NCI-H2029 treated with DMSO at 0.1 percent for 48 hours (cell line): ENCODE measurements around the gene UBE2Q1.

Experiments used
- DNase-seq: peaks from one replicate; lab custom pipeline; 2025; lab: John Stamatoyannopoulos, UW

UBE2Q1 gene

DNA sequence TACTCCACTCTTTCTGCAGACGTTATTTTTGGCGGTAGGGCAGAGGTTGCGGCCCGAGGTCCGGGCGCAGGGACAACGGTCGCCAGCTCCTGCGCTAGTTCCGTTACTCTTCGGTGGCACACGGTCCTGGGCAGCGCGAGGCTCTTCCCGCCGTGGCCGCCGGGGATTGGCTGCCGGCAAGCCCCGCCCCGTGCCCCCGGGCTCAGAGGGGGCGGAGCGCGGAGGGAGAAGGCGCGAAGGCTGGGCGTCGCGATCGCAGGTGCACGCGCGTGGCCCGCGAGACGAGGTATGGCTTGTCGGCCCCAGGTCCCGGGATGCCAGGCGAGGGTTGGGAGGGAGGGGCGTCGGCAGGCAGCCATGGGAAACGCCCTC is 55.7 kb downstream of the UBE2Q1 start:
- DNase-seq, result no peak

DNA sequence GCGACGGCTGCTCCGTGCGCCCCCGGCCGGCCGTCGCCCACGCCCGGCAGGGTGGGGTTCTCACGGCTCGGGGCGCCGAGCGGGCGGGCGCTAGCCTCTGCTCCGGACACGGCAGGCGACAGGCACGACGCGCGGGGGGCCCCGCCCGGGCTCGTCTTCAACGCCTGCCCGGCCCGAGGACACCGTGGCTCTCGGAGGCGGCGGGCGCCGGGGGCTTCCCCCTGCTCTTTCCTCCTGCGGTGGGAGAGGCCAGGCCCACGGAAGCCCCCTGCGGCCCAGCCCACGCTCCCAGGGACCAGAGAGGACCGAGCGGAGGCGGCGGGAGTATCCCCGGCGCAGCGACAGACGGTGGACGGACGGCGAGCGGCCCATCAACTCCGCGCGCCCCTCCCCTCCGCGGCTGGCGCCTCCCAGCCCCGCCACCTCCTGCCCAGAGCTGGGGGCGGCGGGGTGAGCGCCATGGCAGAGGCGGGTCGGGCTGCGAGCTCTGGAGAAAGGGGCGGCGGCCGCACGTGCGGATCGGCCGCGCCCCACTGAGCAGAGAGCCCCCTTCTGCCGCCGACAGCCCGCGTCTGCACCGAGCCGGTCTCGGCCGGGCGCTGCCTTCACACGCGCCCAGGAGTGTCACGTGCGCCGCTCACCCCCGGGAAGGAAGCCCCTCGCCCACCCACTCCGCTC is 56.3 kb downstream of the UBE2Q1 start, which contains the start of the genes SHE and TDRD10:
Gene SHE, minus strand, starts transcription at position 347 of the 678 bp plus-strand sequence. CDS start 386 bp downstream, outside the sequence.
Gene TDRD10, plus strand, starts transcription at position 154 of the 678 bp plus-strand sequence. CDS start 4,685 bp downstream, outside the sequence.
- no peak for DNase-seq

DNA sequence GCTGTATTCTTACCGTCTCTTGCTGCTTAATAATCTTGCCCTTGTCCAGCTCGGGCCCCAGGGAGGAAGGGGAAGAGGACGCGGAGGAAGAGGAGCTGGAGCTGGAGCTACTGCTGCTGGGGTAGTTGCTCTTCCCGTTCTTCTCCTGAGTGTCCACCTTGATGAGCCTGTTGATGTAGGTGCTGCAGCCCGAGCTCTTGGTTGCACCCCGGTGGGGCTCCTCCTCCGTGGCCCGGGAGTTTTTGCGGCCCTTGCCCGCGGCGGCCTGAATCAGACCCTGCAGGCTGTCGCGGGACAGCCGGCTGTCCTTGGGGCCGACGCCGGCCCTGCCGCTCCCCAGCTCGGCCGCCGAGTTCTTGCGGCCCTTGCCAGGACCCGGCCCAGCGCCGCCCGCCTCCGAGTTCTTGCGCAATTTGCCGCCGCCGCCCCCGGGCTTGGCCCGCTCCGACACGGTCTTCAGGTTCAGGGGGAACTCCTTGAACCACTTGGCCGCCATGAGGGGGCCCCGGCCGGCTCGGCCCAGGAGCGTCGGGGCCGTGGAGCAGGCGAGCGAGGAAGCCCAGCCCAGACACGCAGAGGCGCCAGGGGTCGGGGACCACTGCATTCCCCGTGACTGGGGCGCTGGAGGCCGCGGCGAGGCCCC is 56.9 kb downstream of the UBE2Q1 start:
- DNase-seq, result no peak

DNA sequence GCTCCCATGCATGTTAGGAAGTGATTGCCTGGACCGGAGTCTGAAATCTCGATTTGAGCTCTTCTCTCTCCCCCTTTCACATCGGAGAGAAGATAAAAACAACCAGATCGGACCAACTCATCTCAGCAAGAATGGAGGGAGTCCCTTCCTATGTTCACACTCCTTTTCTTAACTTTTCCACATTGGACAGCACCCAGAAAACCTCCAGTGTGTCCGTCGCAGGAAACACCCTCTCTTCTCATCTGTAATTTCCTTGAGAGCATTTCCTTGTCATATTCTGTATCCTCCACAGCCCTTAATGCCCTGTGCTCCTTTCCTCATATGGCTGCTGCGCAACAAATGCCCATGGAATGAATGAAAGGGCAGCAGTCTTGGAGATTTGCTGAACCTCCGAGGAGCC is 57.9 kb downstream of the UBE2Q1 start:
- DNase-seq, result no peak

DNA sequence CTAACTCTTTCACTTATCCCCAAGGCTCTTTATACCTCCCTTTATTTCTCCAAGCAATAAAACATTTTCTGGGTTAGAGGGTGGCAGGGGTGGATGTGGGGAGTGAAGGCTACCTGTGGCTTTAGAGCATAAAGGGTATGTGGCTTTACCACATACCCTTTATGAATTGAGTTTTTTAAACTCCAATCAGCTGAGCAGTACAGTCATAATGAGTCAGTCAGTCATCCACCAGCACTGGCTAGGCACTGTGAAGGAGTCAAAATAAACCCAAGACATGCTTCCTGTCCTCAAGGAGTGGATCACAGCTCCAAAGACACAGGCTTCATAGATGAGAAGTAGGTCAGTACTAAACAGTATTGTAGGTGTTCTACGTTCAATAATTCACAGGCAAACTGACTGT is 59.0 kb downstream of the UBE2Q1 start:
- DNase-seq, result no peak
